SH-SY5Y (cell line): ENCODE data around the gene AMPH.

Experiments
- GATA2 ChIP-seq: IDR thresholded peaks from 2 replicates; pipeline ENCODE4 v1.6.1; 2011; ENCODE audit warnings: mild to moderate bottlenecking, low read depth, low read length
- GATA3 ChIP-seq: IDR thresholded peaks from 2 replicates; pipeline ENCODE4 v1.6.1; 2011; ENCODE audit warnings: low read depth, mild to moderate bottlenecking, low read length, moderate library complexity

GRCh38 chr7:38507384-38507783, 123.8 kb downstream of the AMPH start:
- no peak for TF ChIP-seq GATA2
- TF ChIP-seq GATA3, result no peak
